Activated CD4-positive, alpha-beta T cell treated with anti-CD3 and anti-CD28 coated beads, Interleukin-2, Interleukin-6, amounts not matched to agents 100 ng/mL and 50 ng/mL, durations not matched to agents 16 hours and 8 hours (primary cell): ENCODE results near the gene LIX1.
"Not testable (repeated sequence)": the region's sequence is repeated elsewhere in the genome, so short reads cannot be mapped to it uniquely, and the experiment has no call there.

Source experiments
- DNase-seq: peaks from one replicate; pipeline ENCODE4 v3.0.0-alpha.2; 2020

The LIX1 gene

DNA sequence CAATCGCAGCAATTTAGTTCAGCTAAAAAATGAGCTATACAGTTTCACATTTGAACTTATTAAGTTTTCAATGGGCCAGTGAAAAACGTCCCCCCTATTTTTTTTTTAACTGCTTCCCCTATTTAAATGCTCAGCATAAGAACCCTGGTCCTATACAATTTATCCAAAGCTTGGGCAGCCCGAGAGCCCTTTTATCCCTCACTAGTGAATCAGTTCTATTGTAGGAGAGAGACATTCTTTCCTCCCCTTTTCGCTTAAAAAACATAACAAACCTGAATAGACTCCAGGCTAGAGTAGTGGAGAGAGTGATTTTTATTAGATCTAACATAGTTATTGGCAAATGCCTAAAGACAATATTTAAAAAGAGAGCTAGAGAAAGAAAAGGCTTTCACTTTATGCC, 1.4 kb downstream of the LIX1 start:
- no peak for DNase-seq

GRCh38 chr5:97140250-97140649, 2.2 kb downstream of the LIX1 start:
- DNase-seq: not testable (repeated sequence)

DNA sequence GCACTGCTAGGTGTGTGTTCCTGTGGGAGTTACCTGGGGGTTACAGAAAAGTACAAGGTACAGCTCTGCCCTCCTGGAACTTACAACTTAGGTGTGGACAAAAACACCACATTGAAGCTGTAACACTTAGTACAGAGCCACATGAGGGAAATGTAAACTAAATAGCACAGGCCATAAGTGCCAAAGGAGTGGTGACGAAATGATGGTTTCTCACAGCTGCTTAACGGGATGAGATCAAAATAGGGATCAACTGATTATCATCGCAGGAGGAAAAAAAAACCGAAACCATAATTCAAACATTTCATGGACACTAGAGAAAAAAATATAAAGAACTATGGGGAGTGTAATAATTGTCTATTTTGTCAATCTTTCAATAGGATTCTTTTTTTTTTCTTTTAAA, 5.9 kb downstream of the LIX1 start:
- no peak for DNase-seq

DNA sequence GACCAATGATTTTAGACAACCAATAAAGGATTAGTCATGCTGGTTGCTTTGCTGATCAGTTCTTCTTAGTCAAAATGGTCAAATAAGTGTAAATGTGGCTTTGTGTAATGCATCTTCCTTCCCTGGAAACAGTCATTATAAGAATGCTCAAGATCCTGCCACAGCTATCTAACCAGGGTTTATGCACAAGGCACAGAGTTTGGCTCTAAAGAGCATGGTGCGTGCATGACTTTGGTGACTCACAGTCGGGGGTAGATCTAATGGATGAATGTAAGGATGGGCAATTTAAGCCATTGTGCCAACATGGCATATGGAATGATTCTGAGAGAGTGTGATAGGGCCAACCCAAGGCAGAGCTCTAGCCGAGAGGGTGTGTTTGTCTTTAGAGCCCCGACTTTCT, 6.5 kb downstream of the LIX1 start:
- peak; percentile 78 for DNase-seq

DNA sequence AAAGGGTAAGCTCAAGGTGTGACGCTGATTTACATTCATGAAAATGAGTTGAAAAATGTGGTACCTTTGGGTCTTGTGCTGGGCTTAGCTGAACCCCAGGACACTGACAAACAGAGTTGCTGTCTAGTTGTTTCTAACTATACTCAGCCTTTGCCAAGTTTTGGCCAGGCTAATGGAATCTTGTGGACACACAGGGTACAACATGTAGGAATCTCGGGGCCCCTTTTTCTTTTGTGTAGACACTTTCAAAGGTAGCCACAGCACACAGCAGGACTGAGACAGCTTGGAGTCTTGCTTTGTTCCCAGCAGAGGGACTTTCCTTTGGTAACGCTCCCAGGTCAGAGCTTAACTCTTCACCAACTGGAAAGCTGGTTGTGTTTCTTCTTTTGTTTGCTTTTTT, 7.8 kb downstream of the LIX1 start:
- no peak for DNase-seq

GRCh38 chr5:97133101-97133500, 9.3 kb downstream of the LIX1 start:
- DNase-seq: no peak

- DNase-seq: no peak
Measured at GRCh38 chr5:97131921-97132320, 10.5 kb downstream of the LIX1 start.

DNA sequence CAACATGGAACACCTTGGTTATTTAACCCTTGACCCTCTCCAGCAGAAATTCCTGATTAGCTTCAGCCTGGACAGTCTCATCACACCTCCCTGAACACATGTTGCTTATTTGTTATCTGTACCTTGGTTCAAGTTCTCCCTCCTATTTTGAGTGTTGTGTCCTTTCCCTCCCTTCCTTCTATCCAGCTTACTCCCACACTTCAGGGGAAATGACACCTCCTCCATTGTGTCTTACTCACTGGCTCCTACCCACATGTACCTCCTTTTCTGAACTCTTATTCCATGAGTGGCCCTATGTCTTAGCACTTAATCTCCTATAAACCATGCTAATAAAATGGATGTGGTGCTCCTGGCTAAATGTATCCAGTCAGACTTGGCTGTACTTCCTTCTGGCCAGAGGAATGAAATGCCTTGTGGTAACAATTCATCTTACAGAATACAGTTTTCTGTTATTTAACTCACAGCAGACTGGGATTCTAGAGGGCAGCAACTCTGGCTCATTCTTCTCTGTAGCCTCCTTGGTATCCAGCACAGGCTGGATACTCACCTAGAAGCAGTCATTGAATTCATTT, 11.2 kb downstream of the LIX1 start:
- no peak for DNase-seq

DNA sequence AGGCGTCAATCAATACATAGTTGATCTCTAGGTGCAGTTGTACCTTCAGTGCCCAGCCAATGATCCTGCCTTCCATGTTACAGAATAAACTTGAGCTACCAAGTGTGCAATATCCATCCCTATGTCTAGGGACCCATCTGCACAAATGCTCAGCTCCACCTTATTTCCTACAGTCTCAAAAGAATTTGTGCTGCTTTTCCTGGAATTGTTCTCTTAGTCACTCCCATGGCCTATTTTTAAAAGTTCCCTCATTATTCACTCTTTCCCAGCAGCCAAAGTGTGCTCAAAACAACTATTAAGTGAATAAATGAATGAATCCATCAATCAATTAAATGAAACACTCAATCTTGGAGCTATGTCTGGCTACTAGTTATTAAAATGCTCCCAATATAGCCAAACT, 14.7 kb downstream of the LIX1 start:
- DNase-seq: no peak

DNA sequence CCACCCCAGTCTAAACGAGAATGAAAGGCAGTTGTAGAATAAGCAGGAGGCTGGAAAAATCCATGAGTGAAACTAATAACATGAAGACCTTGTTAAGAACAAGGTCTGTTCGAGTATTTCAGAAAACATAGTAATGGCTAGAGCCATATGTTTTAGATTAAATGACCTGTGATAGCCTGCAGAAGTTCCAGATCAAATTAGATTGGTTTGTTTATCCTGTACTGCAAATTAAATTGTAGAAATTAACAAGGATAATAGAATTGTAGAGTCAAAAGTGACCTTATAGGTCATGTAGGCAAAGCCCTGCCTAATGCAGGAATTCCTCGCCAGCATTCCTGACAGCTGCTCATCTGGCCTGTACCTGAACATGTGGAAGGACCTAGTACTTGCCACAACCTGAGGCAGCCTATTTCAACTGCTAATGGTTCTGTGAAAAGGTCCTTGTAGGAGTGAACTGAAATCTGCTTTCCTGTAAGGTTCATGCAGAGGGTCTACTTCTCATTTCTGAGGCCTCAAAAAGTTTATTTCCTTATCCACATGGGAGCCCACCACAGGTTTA, 17.2 kb downstream of the LIX1 start:
- no peak for DNase-seq

GRCh38 chr5:97124335-97124734, 18.1 kb downstream of the LIX1 start:
- DNase-seq: no peak

- no peak for DNase-seq
Measured at GRCh38 chr5:97121848-97122247, 20.6 kb downstream of the LIX1 start.

DNA sequence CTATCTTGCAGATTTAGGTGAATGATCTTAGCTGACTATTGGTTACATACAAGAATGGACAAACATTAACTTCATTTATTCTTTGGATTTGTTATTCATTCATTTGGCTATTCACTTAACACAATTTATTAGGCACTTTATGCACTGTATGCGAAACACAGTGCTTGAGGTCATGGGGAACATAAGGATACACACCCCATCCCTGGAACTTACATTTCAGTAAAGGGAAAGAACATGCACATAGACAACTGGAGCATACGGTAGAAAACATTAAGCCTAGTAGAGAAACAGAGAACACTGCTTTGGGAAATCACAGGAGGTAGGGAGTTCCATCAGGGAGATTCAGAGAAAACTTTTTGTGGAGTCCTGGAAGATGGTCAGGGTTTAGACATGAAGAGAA, 22.2 kb downstream of the LIX1 start:
- DNase-seq: no peak

DNA sequence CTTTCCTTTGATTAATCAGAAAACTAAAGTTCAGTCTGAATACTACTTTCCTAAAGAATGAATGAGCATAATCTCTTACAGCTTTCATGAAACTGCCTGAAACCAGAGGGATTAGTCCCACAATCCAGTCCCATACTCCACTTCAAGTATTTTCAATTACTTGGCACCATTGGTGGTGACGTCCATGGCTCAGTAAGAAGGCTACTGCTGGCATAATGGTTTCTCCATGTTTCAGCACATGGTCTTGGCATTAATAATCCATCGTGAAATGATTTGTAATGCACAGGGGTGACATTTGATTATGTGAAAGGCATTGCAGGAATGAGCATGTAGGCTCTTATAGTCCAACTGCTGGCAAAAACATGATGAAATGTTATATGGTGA, 23.4 kb downstream of the LIX1 start:
- DNase-seq: no peak

GRCh38 chr5:97118261-97119006, 24.0 kb downstream of the LIX1 start:
- no peak for DNase-seq

DNA sequence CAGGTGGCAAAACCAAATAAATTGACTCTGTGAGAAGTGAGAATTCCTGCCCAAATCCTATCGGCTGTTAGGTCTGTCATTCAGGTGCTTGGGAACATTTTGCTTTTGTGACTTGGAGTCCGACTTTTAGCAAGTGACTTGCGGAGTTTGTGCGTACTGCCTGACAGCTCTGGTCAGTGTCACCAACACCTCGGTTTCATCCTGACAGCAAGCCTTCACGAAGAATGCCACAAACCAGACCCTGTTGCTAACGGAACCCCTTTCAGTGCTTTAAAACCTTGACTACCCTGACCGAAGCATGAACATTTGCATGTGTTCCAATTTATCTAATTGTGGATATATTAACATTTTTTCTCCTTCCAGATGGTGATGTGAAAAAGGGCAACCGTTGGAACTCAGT, 26.5 kb downstream of the LIX1 start:
- no peak for DNase-seq

DNA sequence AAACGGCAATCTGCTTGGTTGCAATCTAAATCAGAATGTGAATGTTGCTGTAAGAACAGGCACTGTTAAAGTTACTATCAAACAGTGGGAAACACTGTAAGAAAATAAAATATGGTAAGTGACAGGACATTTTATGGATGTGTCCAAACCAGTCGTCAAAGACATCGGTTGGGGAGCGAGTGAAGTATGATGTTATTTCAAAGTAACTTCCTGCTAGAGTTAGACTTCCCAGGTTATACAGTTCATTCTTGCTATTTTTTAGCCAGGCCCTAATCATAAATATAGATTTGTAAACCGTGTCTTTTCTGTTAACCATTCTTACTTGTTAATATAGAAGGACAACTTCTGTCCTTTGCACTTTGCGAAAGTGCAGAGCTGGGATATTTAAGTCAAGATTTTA, 30.2 kb downstream of the LIX1 start:
- DNase-seq: no peak

DNA sequence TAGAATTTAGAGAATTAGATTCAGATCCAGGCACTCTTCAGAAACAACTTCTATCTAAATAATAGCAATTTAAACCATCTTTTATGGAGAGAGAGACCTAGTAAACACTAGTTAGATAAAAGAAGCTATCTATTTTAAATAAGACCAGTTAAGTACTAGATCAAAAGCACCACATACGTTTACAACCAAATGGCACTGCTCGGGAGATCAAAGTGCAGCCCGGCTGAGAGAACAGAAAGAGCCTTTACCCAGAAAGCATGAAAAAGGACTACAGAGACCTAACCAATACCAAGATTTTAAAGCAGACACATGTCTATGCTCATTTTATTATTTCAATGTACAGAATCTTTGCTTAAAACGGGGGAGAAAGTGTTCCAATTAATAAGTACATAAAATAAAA, 30.8 kb downstream of the LIX1 start:
- DNase-seq: no peak

GRCh38 chr5:97111004-97111403, 31.4 kb downstream of the LIX1 start:
- no peak for DNase-seq

DNA sequence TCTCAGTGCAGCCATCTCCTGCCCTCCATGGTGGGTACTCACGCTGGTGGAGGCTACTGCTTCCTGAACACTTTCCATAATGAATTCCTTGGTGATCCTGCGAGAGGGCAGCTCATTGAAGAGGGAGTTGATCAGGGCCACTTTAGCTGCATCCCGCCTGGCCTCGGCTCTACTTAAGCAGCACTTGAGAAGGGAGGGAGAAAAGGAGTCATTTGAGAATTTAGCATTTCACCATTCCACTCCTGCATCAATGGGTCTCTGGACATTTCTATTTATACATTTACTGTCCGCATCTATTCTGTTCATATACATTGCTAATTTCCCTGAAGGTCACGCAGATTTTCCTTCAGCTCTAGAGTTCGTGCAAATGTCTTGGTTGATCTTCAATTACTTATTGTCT, 35.1 kb downstream of the LIX1 start:
- no peak for DNase-seq

- no peak for DNase-seq
Measured at GRCh38 chr5:97106216-97106581, 36.2 kb downstream of the LIX1 start.

- no peak for DNase-seq
Measured at GRCh38 chr5:97105501-97106215, 36.8 kb downstream of the LIX1 start.

GRCh38 chr5:97102010-97102470, 40.4 kb downstream of the LIX1 start:
- DNase-seq: no peak
